CD4-positive, alpha-beta T cell treated with Interleukin-1 beta for 1 hour (primary cell): ENCODE measurements around the gene NHLH2.

Experiments used
- DNase-seq, 2 donors: peaks; one replicate each; pipeline ENCODE4 v3.0.0-alpha.2; 2020 to 2022

NHLH2 gene

GRCh38 chr1:115840605-115841460, at the start of gene NHLH2:
TSS of gene NHLH2 (minus strand) at chr1:115841126. CDS start at chr1:115838372, 2,754 bp downstream.
- DNase-seq = no peak

- no peak for DNase-seq
These were observed 49.7 kb upstream of the NHLH2 start for GRCh38 chr1:115890580-115890979.

GRCh38 chr1:115888976-115889375, 48.0 kb upstream of the NHLH2 start:
- DNase-seq = no peak

GRCh38 chr1:115882913-115883902, 42.3 kb upstream of the NHLH2 start:
- no peak for DNase-seq

- no peak for DNase-seq
These were observed 40.2 kb upstream of the NHLH2 start for GRCh38 chr1:115880981-115881672.

- DNase-seq = no peak
These were observed 39.1 kb upstream of the NHLH2 start for GRCh38 chr1:115879977-115880376.

GRCh38 chr1:115877511-115877910, 36.6 kb upstream of the NHLH2 start:
- no peak for DNase-seq

GRCh38 chr1:115874904-115875303, 34.0 kb upstream of the NHLH2 start:
- DNase-seq = no peak

- no peak for DNase-seq
These were observed 33.6 kb upstream of the NHLH2 start for GRCh38 chr1:115874497-115874896.

- DNase-seq = no peak
These were observed 32.3 kb upstream of the NHLH2 start for GRCh38 chr1:115873184-115873583.

GRCh38 chr1:115869064-115869463, 28.1 kb upstream of the NHLH2 start:
- no peak for DNase-seq

- DNase-seq = no peak
These were observed 26.3 kb upstream of the NHLH2 start for GRCh38 chr1:115867216-115867615.

- no peak for DNase-seq
These were observed 24.9 kb upstream of the NHLH2 start for GRCh38 chr1:115865704-115866380.

- no peak for DNase-seq
These were observed 21.5 kb upstream of the NHLH2 start for GRCh38 chr1:115862403-115862802.

- DNase-seq = no peak
These were observed 13.1 kb upstream of the NHLH2 start for GRCh38 chr1:115854005-115854404.

GRCh38 chr1:115850937-115851336, 10.0 kb upstream of the NHLH2 start:
- no peak for DNase-seq

GRCh38 chr1:115847787-115848186, 6.9 kb upstream of the NHLH2 start:
- DNase-seq = no peak

- no peak for DNase-seq
These were observed 2.0 kb upstream of the NHLH2 start for GRCh38 chr1:115842948-115843347.

GRCh38 chr1:115839679-115840237, 1.2 kb downstream of the NHLH2 start:
- no peak for DNase-seq

GRCh38 chr1:115839029-115839678, 1.8 kb downstream of the NHLH2 start:
- DNase-seq = no peak

GRCh38 chr1:115838431-115839028, 2.4 kb downstream of the NHLH2 start:
- no peak for DNase-seq
